ENCODE measurements around the gene RAET1L. TPM values are rescaled to one million over a fixed set of nuclear protein-coding genes. Genes with fewer than 3 reads are reported as not detected.

RAET1L gene
- total RNA-seq, 1 experiment from 2014 or later = 1.2 TPM

DNA sequence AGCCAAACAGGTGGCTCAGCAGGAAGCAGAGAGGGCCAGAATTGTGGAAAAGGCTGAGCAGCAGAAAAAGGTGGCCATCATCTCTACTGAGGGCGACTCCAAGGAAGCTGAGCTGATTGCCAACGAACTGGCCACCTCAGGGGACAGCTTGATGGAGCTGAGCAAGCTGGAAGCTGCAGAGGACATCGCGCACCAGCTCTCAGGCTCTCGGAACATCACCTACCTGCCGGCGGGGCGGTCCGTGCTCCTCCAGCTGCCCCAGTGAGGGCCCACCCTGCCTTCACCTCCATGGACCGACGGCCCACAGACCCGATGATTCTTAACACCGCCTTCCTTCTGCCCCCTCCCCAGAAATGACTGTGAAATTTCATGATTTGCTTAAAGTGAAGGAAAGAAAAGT is 17.8 kb upstream of the RAET1L start:
- DNase-seq (ENCODE audit: unreplicated experiment) = no peak
- Mint-ChIP-seq H3K36me3 (ENCODE audit: insufficient read depth, unreplicated experiment) (no peaks in the 10 kb centered on the region), H3K27ac (ENCODE audit: low read depth, unreplicated experiment) (no peak overlapping the region), H3K27me3 (ENCODE audit: insufficient read depth, unreplicated experiment) (peaks cover 64% of the 10 kb centered on the region), H3K9me3 (ENCODE audit: unreplicated experiment) (no peaks in the 10 kb centered on the region), H3K4me1 (ENCODE audit: insufficient read depth, unreplicated experiment) (no peaks in the 10 kb centered on the region), H3K4me3 (ENCODE audit: unreplicated experiment) (no peak overlapping the region)
- ChIA-PET POLR2A (no interaction called here), CTCF (no interaction called here)
- TF ChIP-seq CTCF (IDR thresholded peaks at IDR 0.05; ENCODE audit: unreplicated experiment) = no peak
- no TSS peak for BruUV-seq (replicated peaks)
- intact Hi-C loops (cut with micrococcal nuclease) = no loop called here

DNA sequence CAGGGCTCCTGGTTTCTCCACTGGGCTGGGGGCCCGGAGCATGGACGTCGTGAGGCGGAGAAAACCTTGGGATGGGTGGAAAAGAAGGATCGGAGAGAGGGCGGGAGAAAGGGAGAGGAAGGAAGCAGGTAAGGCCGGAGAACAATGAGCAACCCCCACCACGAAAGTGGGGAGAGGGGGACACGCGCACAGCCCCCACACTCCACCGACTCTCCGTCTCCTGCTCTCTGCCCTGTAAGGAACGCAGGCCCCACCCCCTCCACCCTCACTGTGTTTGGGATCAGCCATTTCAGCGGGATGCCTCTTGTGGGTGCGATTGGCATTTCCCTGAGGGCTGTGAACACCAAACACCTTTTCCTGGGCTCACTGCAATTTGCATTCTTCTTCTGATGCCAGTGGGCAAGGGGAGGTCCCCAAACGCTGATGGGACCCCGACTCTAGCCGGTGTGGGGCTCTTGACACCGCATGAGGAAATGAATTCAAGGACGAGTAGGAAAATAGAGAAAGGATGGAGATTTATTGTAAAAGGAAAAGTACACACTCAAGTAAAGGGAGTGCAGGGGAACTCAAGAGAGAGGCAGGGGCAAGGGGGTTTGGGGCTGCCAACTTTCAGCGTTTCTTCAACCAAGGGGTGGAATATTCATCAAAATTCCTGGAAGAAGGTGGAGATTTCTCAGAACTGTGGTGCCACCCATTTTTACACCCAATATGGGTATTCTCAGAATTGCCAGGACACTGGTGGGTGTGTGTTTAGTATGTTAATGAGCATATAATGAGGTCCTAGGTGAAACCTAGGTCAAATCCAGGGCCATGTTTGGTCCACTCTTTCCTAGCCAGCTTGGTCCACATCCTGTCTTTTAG is 13.1 kb upstream of the RAET1L start:
- Mint-ChIP-seq H3K9me3 (ENCODE audit: unreplicated experiment) (no peaks in the 10 kb centered on the region), H3K4me3 (ENCODE audit: unreplicated experiment) (no peak overlapping the region), H3K4me1 (ENCODE audit: insufficient read depth, unreplicated experiment) (no peaks in the 10 kb centered on the region), H3K27me3 (ENCODE audit: insufficient read depth, unreplicated experiment) (peaks cover 73% of the 10 kb centered on the region), H3K36me3 (ENCODE audit: insufficient read depth, unreplicated experiment) (no peaks in the 10 kb centered on the region), H3K27ac (ENCODE audit: low read depth, unreplicated experiment) (no peak overlapping the region)
- POLR2A ChIA-PET = interaction anchor here (0.6 kb wide), 1 partner anchor 16 kb away, joined by 3 read pairs; no protein-coding TSS in a partner anchor
- BruUV-seq (replicated peaks) = no TSS peak
- intact Hi-C loops (cut with micrococcal nuclease) = no loop called here
- no peak for DNase-seq (ENCODE audit: unreplicated experiment)
- CTCF ChIA-PET = interaction anchor here (0.9 to 1.0 kb wide), 2 partner anchors 13 to 33 kb away, joined by 3 to 4 read pairs; no protein-coding TSS in a partner anchor
- no peak for TF ChIP-seq CTCF (IDR thresholded peaks at IDR 0.05; ENCODE audit: unreplicated experiment)

GRCh38 chr6:150037526-150038201 is 12.3 kb upstream of the RAET1L start:
- CTCF ChIA-PET = interaction anchor here (0.6 kb wide), 1 partner anchor 297 kb away, joined by 3 read pairs; no protein-coding TSS in a partner anchor
- Mint-ChIP-seq H3K4me1 (ENCODE audit: insufficient read depth, unreplicated experiment) (no peaks in the 10 kb centered on the region), H3K36me3 (ENCODE audit: insufficient read depth, unreplicated experiment) (no peaks in the 10 kb centered on the region), H3K27me3 (ENCODE audit: insufficient read depth, unreplicated experiment) (peaks cover 65% of the 10 kb centered on the region), H3K9me3 (ENCODE audit: unreplicated experiment) (no peaks in the 10 kb centered on the region), H3K4me3 (ENCODE audit: unreplicated experiment) (peak overlapping the region; percentile 30), H3K27ac (ENCODE audit: low read depth, unreplicated experiment) (no peak overlapping the region)
- TF ChIP-seq CTCF (IDR thresholded peaks at IDR 0.05; ENCODE audit: unreplicated experiment) = no peak
- POLR2A ChIA-PET = no interaction called here
- no peak for DNase-seq (ENCODE audit: unreplicated experiment)
- intact Hi-C loops (cut with micrococcal nuclease) = no loop called here
- BruUV-seq (replicated peaks) = no TSS peak

GRCh38 chr6:150036081-150036480 is 10.7 kb upstream of the RAET1L start:
- no peak overlapping the region for H3K4me3 Mint-ChIP-seq (ENCODE audit: unreplicated experiment)
- BruUV-seq (replicated peaks) = no TSS peak
- H3K27ac Mint-ChIP-seq (ENCODE audit: low read depth, unreplicated experiment) = no peak overlapping the region
- DNase-seq (ENCODE audit: unreplicated experiment) = no peak
- no peaks in the 10 kb centered on the region for H3K9me3 Mint-ChIP-seq (ENCODE audit: unreplicated experiment)
- H3K27me3 Mint-ChIP-seq (ENCODE audit: insufficient read depth, unreplicated experiment) = peaks cover 50% of the 10 kb centered on the region
- no peaks in the 10 kb centered on the region for H3K4me1 Mint-ChIP-seq (ENCODE audit: insufficient read depth, unreplicated experiment)
- intact Hi-C loops (cut with micrococcal nuclease) = no loop called here
- no peak for TF ChIP-seq CTCF (IDR thresholded peaks at IDR 0.05; ENCODE audit: unreplicated experiment)
- no peaks in the 10 kb centered on the region for H3K36me3 Mint-ChIP-seq (ENCODE audit: insufficient read depth, unreplicated experiment)
- ChIA-PET CTCF (no interaction called here), POLR2A (no interaction called here)
